ENCODE results near the gene MEX3A.

MEX3A gene

GRCh38 chr1:156102633-156103511, 20.6 kb upstream of the MEX3A start:
- DNase-seq: no peak

- no peak for DNase-seq
Observed at GRCh38 chr1:156101880-156102279, 19.6 kb upstream of the MEX3A start.

GRCh38 chr1:156100205-156100995, 18.1 kb upstream of the MEX3A start:
- DNase-seq: no peak

GRCh38 chr1:156099282-156099681, 17.0 kb upstream of the MEX3A start:
- DNase-seq: no peak

- DNase-seq: no peak
Observed at GRCh38 chr1:156098784-156099183, 16.5 kb upstream of the MEX3A start.

GRCh38 chr1:156097499-156098178, 15.4 kb upstream of the MEX3A start:
- DNase-seq: no peak

- DNase-seq: peak; percentile 83
Observed at GRCh38 chr1:156096640-156097391, 14.6 kb upstream of the MEX3A start.

- no peak for DNase-seq
Observed at GRCh38 chr1:156095906-156096508, 13.7 kb upstream of the MEX3A start.

- DNase-seq: no peak
Observed at GRCh38 chr1:156091610-156092009, 9.3 kb upstream of the MEX3A start.

GRCh38 chr1:156090840-156091188, 8.5 kb upstream of the MEX3A start:
- DNase-seq: peak; percentile 50

DNA sequence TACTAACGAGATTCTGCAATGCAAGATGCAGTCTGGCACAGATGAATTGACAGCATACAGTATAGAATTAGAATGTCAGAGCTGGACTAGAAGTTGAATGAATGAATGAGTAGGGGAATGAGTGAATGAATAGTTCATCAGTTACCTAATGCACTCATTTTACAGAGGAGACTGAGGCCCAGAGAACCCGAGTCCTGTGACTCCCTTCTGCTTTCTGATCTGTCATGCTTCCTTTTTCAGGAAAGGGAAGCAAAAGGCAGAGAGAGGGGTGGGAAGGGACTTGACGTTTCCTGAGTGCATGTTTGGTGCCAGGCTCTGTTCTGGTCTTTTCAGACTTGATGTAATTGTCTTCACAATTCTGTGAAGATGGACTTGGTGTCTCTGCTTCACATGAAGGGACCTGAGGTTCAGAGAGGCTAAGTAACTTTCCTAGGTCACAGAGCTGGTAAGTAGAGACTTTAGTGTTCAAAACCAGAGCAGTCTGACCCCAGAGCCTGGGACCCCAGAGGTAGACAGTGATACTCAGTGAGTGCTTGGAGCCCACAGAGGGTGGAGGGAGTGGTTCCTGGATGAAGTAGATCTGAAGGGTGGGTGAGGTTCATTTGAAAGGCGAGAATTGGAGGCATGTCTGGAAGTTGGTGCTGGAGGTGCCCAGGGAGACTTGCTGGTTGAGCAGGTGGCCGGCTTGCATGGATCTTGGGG, 8.0 kb upstream of the MEX3A start:
- no peak for DNase-seq

DNA sequence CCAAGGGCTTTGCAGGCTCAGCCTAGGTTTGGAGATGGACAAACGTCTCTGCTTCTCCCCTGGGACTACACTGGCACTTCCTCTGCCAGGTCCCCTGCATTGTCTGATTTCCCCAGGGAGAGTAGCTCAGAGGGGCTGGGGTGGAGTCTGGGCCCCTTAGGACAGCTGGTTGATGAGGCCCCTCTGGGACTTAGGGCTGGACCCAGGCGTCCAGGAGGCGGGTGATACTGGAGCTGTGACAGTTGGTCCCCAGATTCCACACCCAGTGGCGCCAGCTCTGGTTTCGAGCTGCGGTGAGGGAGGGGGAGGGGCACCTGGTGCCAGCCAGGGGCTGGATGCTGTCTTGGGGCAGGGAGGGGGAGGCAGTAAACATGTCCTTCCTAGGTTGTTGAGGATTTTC, 7.4 kb upstream of the MEX3A start:
- no peak for DNase-seq

- no peak for DNase-seq
Observed at GRCh38 chr1:156086256-156086662, 4.0 kb upstream of the MEX3A start.

DNA sequence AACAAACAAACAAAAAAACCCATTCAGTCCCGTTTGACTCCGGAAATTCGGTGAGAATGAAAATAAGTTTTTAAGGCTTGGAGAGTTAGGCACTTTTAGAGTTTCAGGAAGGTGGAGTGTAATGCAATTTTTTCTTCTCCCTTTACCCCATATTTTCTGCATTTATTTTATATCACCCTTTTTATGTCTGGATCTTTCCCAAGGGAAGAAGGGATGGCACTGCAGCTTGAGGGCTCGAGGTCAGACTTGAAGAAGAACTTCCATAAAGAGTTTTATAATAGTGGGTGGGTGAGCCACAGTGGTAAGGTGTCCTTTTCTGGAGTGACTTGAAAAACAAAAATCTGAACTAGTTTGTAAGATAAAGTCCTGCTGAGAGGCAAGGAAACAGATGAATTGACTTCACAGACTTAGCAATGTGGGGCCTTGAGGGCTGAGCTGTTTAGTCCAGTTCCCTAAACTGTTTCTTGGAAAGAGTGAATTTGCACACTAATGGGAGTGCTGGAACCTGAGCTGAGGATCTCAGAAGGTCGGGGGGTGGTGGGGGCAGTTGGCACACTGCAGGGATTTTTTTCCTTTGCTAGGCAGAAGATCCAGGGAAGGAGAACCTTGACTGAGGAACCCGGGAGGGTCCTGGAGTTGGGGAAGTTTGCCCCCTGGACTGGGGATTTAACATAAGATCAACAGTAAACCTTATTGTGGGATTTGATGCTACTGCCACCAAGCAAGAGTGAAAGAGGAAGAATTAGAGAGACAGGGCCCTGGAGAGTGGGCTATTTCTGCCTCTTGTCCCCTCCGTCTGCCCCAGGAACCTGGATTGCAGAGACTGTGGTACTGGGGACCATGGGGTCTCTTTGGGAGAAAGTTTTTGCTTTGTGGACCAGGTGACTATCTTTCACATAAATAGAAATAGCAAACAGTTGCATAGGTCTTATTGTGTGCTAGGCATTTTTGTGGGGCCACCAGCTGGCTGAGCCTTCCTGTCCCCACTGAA, 1.8 kb upstream of the MEX3A start:
- DNase-seq: no peak

GRCh38 chr1:156081917-156082308, 352 bp downstream of the MEX3A start:
- DNase-seq: no peak

DNA sequence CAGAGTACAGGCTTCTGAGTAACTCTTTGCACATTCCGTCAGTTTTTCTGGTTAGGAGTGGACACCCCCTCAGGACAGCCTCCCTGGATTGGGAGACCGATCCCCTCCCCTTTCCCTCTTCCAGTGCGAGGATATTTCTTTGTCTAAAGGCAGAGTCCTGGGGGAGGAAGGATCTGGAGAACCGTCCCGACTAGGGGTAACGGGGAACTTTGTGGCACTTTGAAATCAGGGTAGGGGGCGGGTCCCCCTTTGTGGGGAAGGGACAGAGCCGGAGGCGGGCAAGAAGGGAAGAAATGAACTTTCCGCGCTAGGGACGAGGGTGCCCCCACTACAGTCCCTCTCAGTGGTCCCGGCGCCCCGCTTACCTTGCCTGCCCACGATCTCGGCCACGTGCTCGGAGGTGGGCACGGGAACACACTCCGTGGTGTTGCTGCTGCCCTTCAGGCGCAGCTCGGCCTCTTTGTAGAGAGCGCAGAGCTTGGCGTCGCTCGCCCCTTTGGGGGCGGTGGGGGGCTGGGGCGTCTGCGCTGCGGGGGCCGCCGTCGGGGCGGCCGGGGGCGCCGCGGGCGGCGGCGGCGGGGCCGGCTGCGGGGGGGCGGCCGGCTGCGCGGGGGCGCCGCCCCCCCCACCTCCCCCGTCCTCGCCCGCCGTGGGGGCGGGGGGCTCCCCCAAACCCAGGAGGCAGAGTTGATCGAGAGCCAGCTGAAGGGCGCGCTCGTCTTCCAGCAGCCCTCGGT, 917 bp downstream of the MEX3A start:
- peak; percentile 6 for DNase-seq

DNA sequence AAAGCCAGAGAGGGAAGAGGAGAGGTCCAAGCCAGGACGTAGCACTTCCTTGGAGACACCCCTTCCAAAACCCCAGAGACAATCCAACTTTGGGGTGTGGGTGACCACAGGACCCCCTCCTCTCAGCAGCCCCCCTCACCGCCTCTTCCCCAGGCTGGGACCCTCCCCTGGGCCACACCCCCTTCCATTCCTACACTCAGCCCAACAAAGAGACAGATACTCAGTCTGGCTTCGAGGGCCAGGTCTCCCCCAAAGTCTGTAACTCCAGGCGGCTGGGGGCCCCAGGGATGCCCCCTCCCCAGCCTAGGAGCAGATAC, 1.4 kb downstream of the MEX3A start:
- no peak for DNase-seq

GRCh38 chr1:156080241-156080862, 1.9 kb downstream of the MEX3A start:
- no peak for DNase-seq

- DNase-seq: no peak
Observed at GRCh38 chr1:156079762-156080161, 2.5 kb downstream of the MEX3A start.
